ENCODE measurements around the gene RFFL. TPM values are rescaled to one million over a fixed set of nuclear protein-coding genes. Genes with fewer than 3 reads are reported as not detected.

The RFFL gene, protein sequence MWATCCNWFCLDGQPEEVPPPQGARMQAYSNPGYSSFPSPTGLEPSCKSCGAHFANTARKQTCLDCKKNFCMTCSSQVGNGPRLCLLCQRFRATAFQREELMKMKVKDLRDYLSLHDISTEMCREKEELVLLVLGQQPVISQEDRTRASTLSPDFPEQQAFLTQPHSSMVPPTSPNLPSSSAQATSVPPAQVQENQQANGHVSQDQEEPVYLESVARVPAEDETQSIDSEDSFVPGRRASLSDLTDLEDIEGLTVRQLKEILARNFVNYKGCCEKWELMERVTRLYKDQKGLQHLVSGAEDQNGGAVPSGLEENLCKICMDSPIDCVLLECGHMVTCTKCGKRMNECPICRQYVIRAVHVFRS
- 42.8 to 57.1 TPM (median 50.9 TPM) in 5 replicates for total RNA-seq (2022; extraction: Qiagen RNA extraction; ENCODE audit: low read depth)

DNA sequence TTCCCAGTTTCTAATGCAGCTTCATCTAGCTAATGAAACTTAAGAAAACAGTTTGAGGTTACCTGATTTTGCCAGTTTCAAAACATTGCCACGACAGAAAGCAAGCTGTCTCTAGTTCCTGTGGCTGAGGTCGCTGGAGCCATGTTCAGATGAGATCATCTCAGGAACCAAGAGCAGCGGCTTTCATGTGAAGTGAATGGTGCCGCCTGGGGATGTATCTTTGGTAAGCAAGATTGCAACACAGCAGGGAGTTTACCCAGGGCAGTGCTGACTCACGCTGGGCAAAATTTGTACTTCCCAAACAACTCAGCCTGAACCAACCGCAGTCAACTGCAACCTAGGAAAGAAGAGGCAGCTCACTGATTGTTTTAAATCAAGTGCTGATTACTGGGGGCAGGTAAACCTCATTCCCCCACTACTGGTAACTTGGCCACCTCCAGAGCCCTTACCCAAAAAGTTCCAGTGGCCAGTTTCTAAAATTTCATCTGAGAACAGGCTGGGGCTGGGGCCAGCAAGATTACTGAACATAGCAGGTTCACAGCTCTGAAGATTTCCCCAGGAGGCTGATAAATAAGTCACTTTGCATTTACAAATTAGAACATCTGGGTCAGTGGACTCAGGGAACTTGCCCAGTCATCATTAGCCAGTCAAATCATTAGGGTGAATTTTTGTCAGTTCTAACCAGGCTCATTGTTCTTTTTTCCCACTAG is at the start of gene RFFL:
Gene RFFL (minus strand): TSS at position 194 of the 710 bp plus-strand sequence. CDS start 37,154 bp downstream, outside the sequence.

DNA sequence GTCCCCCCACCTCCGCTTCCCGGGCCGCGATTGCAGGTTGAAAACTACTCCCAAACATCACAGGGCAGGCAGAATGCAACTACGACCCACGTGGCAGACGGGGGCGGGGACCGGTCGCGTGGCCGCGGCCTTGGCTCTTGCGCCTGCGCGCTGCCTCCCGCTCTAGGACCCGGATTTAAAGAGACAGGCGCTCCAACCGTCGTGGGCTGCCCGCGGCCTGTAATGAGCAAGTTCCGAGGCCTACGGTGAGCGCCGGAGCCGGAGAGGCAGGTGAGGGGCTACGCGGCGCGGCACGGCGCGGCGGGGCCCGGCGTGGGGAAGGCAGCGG is 83.2 kb downstream of the RFFL start, which contains the start of gene LIG3:
Gene LIG3 (plus strand): TSS at position 160 of the 328 bp plus-strand sequence. CDS start 2,494 bp downstream, outside the sequence.

DNA sequence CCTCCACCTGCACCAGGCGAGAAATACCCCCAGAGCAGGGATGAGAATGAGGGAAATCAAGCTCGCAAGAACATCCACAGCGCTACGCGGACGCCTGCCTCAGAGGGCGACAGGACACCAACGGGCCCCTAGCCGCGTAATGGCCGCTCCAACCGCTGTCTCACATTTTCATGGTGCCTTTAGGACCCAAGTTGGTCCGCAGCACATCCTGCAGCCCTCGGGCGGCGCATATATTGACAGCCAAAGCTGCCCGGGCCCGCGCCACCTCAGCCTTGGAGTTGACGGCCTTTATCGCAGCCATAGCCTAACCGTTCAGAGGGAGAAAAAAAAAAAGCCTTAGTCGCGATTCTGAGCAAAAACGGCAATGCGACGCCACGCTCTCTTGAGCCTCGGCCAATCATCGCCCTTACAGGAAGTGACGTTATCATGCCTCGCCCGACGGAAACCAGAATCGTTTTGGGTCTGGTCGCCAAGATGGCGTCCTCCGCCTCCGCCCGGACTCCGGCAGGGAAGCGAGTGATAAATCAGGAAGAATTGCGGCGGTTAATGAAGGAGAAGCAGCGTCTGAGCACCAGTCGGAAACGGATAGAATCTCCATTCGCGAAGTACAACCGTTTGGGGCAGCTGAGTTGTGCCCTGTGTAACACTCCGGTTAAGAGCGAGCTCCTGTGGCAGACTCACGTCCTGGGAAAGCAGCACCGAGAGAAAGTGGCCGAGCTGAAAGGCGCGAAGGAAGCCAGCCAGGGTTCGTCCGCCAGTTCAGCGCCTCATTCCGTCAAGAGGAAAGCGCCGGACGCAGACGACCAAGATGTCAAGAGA is 102.2 kb downstream of the RFFL start, which contains the start of the genes CCT6B and ZNF830:
Gene CCT6B (minus strand): TSS at position 368 of the 819 bp plus-strand sequence. CDS start 67 bp downstream, at position 301.
Gene ZNF830 (plus strand): TSS at position 448 of the 819 bp plus-strand sequence. CDS start 27 bp downstream, at position 475.

Other genes starting within 250 kb of the RFFL start
- gene CCT6B, start 102.2 kb downstream of the RFFL start, total RNA-seq (2022; extraction: Qiagen RNA extraction; ENCODE audit: low read depth), result 0.85 to 1.6 TPM (median 1.2 TPM) in 5 replicates
- gene ZNF830, start 102.2 kb downstream of the RFFL start, total RNA-seq (2022; extraction: Qiagen RNA extraction; ENCODE audit: low read depth), result 14.4 to 19.1 TPM (median 14.9 TPM) in 5 replicates
- 16.2 to 22.3 TPM (median 22.1 TPM) in 5 replicates for gene LIG3, start 83.2 kb downstream of the RFFL start, total RNA-seq (2022; extraction: Qiagen RNA extraction; ENCODE audit: low read depth)
- gene RAD51D, start 56.2 kb upstream of the RFFL start, total RNA-seq (2022; extraction: Qiagen RNA extraction; ENCODE audit: low read depth), result 22.6 to 32.7 TPM (median 26.8 TPM) in 5 replicates
- gene FNDC8, start 57.9 kb upstream of the RFFL start, total RNA-seq (2022; extraction: Qiagen RNA extraction; ENCODE audit: low read depth), result not detected in 5 replicates
- 36.0 to 40.6 TPM (median 36.3 TPM) in 5 replicates for gene NLE1, start 78.6 kb upstream of the RFFL start, total RNA-seq (2022; extraction: Qiagen RNA extraction; ENCODE audit: low read depth)
- gene UNC45B, start 84.1 kb upstream of the RFFL start, total RNA-seq (2022; extraction: Qiagen RNA extraction; ENCODE audit: low read depth), result not detected in 5 replicates
- gene SLC35G3, start 130.7 kb upstream of the RFFL start, total RNA-seq (2022; extraction: Qiagen RNA extraction; ENCODE audit: low read depth), result not detected in 5 replicates
- 1.9 to 4.0 TPM (median 2.7 TPM) in 5 replicates for gene SLFN5, start 179.4 kb upstream of the RFFL start, total RNA-seq (2022; extraction: Qiagen RNA extraction; ENCODE audit: low read depth)

Measured in A549 treated with CpdA at 1 μM for 4 hours (cell line).